Ascending aorta (tissue), 2 donors: ENCODE data around the gene ZBED3. TPM values are rescaled to one million over a fixed set of nuclear protein-coding genes. Genes with fewer than 3 reads are reported as not detected.

Experiments used
- DNase-seq, 2 donors: peaks; one replicate each; pipeline ENCODE4 v3.0.0-alpha.2; 2019; ENCODE audit warnings: low spot score in 2 of 2
- H3K27ac ChIP-seq, 2 donors: fragments of 200-600 bp; sonication (generic); one replicate each; pipeline ENCODE4 v1.5.1; 2016 to 2017; ENCODE audit warnings: mild to moderate bottlenecking in 1 of 2
- H3K27me3 ChIP-seq: fragments of 200-600 bp; sonication (generic); one replicate; pipeline ENCODE4 v1.5.1; 2017
- H3K36me3 ChIP-seq, 2 donors: fragments of 200-600 bp; sonication (generic); one replicate each; pipeline ENCODE4 v1.5.1; 2016
- H3K4me1 ChIP-seq, 2 donors: fragments of 200-600 bp; sonication (generic); one replicate each; pipeline ENCODE4 v1.5.1; 2016 to 2017; ENCODE audit warnings: mild to moderate bottlenecking in 1 of 2
- H3K4me3 ChIP-seq, 2 donors: fragments of 200-600 bp; sonication (generic); one replicate each; pipeline ENCODE4 v1.5.1; 2016 to 2017; ENCODE audit warnings: mild to moderate bottlenecking in 1 of 2
- H3K9me3 ChIP-seq, 2 donors: fragments of 200-600 bp; sonication (generic); one replicate each; pipeline ENCODE4 v1.5.1; 2016
- CTCF ChIP-seq, 3 experiments: fragments of 200-600 bp in 2 of 3; fragments of 450-650 bp in 1 of 3; sonication (generic) in 2 of 3; IDR thresholded peaks; one replicate each; pipeline ENCODE4 v1.5.1; 2016 to 2019; ENCODE audit warnings: antibody characterized with exemption in 3 of 3, mild to moderate bottlenecking in 1 of 3, moderate library complexity in 1 of 3
- intact Hi-C: fragments of 100-400 bp; cut with DNase I; formaldehyde crosslinking; loops from one replicate; pipeline ENCODE4 v1.15.1; 2023
- total RNA-seq: library from RNA; depleted of rRNA; stranded (reverse); fragments of >200 nt; gene quantifications from one replicate; pipeline ENCODE4 v1.1.0, GENCODE V29; 2016

The ZBED3 gene
- total RNA-seq, 1 donor from 2014 or later: 0.64 TPM

GRCh38 chr5:77028631-77029375, 58.3 kb downstream of the ZBED3 start:
- TF ChIP-seq CTCF (IDR thresholded peaks at IDR 0.05): no peak
- Histone ChIP-seq H3K27ac (no peak overlapping the region), H3K27me3 (no peaks in the 10 kb centered on the region), H3K9me3 (no peaks in the 10 kb centered on the region), H3K4me1 (peaks cover 0 to 11% of the 10 kb centered on the region in 2 donors), H3K36me3 (no peaks in the 10 kb centered on the region), H3K4me3 (no peak overlapping the region)
- DNase-seq: no peak
- intact Hi-C loops: loop anchor here (10.0 kb wide), 1 partner anchor 244 kb away; no protein-coding TSS in a partner anchor

GRCh38 chr5:77024490-77024889, 62.6 kb downstream of the ZBED3 start:
- no peak for DNase-seq
- H3K4me1 ChIP-seq: no peaks in the 10 kb centered on the region
- no peaks in the 10 kb centered on the region for H3K27me3 ChIP-seq
- TF ChIP-seq CTCF (IDR thresholded peaks at IDR 0.05): no peak
- H3K27ac ChIP-seq: no peak overlapping the region
- no peaks in the 10 kb centered on the region for H3K9me3 ChIP-seq
- intact Hi-C loops: loop anchor here (10.0 kb wide), 1 partner anchor 240 kb away; no protein-coding TSS in a partner anchor
- H3K36me3 ChIP-seq: no peaks in the 10 kb centered on the region
- no peak overlapping the region for H3K4me3 ChIP-seq

- Histone ChIP-seq H3K27ac (no peak overlapping the region), H3K4me3 (no peak overlapping the region), H3K36me3 (no peaks in the 10 kb centered on the region), H3K27me3 (no peaks in the 10 kb centered on the region), H3K4me1 (no peaks in the 10 kb centered on the region), H3K9me3 (no peaks in the 10 kb centered on the region)
- intact Hi-C loops: loop anchor here (10.0 kb wide), 1 partner anchor 238 kb away; no protein-coding TSS in a partner anchor
- no peak for DNase-seq
- no peak for TF ChIP-seq CTCF (IDR thresholded peaks at IDR 0.05)
Observed at GRCh38 chr5:77022511-77023417, 64.3 kb downstream of the ZBED3 start.

Other genes with a start within 250 kb of the ZBED3 start
- not detected for gene S100Z, start 237.3 kb downstream of the ZBED3 start, total RNA-seq
- gene CRHBP, start 134.2 kb downstream of the ZBED3 start, total RNA-seq: 0.32 TPM
- gene AGGF1, start 56.9 kb downstream of the ZBED3 start, total RNA-seq: 60.3 TPM
- 28.1 TPM for gene PDE8B, start 123.4 kb upstream of the ZBED3 start, total RNA-seq